CD4-positive, alpha-beta T cell treated with Interleukin-10 for 1 hour (primary cell): ENCODE measurements around the gene TAAR2.
"Not testable (repeated sequence)": the region's sequence is repeated elsewhere in the genome, so short reads cannot be mapped to it uniquely, and the experiment has no call there.

Source experiments
- DNase-seq: peaks from one replicate; pipeline ENCODE4 v3.0.0-alpha.2; 2020

TAAR2 gene, protein sequence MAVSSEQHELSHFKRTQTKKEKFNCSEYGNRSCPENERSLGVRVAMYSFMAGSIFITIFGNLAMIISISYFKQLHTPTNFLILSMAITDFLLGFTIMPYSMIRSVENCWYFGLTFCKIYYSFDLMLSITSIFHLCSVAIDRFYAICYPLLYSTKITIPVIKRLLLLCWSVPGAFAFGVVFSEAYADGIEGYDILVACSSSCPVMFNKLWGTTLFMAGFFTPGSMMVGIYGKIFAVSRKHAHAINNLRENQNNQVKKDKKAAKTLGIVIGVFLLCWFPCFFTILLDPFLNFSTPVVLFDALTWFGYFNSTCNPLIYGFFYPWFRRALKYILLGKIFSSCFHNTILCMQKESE

DNA sequence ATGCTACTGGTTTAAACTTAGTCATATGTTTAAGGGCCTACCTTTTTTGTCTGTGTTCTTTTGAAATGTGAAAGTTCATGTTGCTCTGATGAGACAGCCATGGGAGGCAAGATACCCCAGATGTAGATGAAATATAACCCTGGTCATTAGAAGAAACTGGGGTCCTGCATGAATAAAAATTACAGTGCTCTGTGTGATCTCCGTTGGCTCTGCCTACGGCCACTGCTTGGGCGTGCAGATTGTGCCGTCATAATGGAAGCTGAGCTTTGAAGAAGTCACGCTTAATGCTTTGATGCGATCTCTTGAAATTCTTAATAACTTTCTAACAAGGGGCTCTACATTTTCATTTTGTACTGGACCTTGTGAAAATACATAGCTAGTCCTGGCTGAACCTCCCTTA, at the start of gene TAAR2:
Gene TAAR2, minus strand, starts transcription at position 101 of the 400 bp plus-strand sequence. Its CDS starts 0 bp downstream, at position 101.
- DNase-seq = no peak

DNA sequence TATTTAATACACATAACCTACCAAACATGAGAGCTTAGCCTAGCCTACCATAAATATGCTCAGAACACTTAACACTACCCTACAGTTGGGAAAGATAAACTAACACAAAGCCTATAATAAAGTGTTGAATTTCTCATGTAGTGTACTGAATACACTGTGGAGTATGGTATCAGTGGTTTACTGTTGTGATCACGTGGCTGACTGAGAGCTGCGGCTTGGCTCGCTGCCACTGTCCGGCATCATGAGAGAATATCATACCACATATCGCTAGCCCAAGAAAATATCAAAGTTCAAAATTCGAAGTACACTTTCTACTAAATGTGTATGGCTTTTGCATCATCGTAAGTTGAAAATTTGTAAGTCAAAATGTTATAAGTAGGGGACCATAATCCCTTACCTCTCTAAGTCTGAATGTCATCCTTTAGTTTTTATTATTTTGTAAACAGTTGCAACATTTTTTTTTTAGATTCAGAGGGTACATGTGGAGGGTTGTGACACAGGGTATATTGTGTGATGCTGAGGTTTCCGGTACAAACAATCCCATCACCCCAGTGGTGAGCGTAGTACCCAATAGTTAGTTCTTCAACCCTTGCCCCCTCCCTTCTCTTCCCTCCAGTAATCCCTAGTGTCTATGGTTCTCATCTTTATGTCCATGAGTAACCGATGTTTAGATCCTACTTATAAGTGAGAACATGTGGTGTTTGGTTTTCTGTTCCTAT, 49.5 kb upstream of the TAAR2 start:
- DNase-seq = no peak

DNA sequence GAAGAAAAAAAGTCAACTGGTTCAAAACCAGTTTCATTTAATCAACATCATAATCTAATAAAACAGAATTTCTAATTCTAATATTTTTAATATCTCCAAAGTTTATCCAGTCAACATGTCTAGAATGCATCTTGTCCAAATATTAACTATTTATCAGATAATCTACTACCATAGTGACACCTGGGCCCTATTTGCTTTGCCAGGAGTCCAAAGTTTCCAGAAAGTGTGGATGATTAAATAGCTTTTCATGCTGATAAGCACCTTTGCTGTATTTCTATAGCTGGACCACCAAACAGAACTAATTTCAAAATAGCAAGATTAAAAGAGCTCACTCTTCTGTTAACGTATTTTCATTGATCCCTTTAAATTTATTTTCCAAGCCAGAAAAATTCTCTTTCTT, 47.2 kb upstream of the TAAR2 start:
- DNase-seq = no peak

DNA sequence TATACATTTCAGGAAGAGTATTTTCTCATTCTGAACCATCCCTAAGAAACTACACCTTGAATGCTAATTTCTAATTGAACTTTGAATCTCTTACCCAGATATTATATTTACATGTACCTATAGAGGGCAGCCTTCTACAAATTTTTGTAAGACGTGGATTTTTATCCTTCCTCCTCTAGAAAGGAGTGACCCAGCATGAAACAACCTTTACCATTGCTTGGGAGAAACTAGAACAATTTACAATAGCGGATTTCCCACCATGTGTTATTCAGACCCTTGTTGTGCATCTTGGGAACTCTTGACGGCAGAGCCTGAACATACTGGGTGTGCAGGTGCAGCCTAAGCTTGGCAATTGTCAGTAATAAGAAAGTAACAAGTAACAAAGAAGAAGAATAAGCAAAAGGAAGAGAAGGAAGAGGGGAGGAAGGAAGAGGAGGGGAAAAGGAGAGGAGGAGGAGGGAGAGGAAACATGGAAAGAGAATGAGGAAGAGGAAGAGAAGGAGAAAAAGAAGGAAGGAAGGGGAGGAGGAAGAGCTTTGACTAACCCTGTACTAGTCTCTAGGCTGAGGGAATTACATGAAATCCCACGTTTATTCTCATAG, 45.7 kb upstream of the TAAR2 start:
- peak; percentile 40 for DNase-seq

DNA sequence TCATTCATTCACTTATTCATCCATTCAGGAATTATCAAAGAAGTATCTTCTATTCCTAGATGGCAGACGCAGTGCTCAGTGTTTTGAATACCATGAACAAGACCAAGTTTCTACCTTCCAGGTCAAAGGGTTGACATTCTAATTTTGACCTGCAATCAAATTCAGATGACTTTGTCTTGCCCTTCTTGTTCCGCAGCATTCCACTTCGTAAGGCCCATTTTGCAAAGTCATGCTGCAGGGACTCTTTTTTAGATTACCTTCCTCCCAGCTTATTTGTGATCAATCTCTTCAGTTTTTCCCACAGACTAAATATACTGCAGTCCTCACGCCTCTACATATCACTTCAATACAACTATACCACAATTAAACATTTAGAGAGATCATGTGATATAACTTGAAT, 42.0 kb upstream of the TAAR2 start:
- DNase-seq = no peak

DNA sequence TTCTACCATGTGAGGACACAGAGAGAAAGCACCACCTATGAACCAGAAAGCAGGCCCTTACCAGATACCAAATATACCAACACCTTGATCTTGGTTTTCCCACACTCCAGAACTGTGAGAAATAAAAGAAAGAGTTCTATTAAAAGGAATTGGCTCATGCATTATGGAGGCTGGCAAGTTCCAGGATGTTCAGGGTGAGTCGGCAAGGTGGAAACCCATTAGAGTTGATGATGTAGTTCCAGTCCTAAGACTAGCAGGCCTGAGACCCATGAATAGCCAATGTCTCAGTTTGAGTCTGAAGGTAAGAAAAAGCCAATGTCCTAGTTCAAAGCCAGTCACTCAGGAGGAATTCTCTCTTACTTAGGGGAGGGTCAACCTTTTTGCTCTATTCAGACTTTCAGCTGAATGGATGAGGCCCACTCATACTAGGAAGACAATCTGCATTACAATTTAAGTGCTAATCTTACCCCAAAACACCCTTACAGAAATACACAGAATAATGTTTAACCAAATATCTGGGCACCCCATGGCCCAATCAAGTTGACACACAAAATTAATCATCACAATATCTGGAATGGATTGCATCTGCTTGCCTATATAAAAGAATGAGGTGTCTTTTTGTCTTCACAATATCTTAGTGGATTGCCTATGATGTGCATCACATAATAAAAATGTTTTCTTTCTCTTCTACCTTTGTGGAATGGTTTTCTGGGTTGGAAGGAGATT, 40.4 kb upstream of the TAAR2 start:
- DNase-seq = no peak

DNA sequence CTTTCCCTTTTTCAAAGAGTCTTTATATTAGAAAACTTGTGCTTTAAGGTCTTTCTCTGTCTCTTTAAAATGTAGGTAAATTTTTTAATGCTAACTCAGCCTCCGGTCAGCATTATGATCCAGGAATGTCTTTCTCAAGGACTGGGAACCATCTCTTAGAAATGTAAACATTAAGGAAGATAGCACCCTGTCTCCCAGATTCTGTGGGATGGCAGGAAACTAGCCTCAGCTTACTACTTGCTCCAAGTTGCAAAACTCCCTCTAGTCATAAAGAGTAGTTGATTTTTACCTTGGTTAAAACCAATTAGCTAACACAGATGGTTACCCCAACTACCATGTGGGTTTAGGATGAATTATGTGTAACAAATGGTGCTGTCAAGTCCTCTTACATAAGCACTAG, 39.6 kb upstream of the TAAR2 start:
- DNase-seq = no peak

DNA sequence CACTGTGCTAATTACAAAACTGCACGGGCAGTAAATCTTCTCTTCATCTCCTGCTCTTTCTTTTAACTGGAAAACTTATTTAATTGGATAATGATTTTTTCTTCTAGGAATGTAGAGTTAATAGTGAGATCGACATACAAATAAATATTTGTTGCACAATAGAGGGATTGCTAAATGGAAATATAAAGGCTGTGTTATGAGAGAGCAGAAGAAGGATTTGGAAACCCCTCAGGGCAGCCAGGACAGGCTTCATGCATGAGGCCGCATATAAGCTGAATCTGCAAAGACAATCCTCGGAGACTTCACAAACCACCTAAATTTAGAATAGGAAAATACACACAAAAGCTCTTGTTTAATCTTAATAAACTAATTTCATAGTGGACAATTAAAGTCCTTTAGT, 37.8 kb upstream of the TAAR2 start:
- DNase-seq = no peak

DNA sequence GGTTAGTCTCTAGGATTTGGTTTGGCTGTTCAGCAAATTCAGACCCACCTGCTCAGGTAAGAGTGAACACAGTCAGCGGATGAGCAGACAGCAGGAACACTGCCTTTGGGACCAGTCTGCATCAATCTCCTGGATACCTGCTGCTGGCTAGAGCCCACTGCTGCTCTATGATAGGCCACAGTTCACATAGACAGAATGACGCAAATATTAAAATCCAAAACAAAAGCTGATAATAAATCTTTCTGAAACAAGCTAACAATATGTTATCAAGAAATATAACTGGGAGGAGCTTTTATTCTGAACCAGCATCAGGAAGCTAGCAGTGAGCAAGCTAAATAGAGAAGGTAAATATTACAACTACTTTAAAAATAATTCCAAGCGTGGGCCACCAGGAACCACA, 35.0 kb upstream of the TAAR2 start, which contains the start of gene TAAR1:
Gene TAAR1, minus strand, starts transcription at position 101 of the 400 bp plus-strand sequence. CDS start 13,179 bp downstream, outside the sequence.
- DNase-seq = no peak

DNA sequence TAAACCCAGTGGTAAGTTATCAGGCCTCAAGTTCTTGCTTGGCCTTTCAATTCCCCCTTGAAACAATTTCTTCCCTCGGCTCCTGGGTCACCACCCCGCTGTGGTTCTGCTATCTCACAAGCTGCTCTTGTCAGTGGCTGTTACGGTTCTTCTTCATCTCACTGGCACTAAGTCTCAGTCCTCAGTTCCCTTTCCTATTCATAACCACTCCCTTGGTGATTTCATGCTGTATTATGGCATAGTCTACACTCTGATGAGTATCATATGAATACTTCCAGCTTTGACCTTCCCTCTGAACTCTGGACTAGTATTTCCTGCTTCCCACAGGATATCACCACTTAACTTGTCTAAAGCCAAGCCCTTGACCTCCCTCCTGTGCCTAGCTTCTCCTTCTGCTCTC, 27.0 kb upstream of the TAAR2 start:
- DNase-seq = no peak

DNA sequence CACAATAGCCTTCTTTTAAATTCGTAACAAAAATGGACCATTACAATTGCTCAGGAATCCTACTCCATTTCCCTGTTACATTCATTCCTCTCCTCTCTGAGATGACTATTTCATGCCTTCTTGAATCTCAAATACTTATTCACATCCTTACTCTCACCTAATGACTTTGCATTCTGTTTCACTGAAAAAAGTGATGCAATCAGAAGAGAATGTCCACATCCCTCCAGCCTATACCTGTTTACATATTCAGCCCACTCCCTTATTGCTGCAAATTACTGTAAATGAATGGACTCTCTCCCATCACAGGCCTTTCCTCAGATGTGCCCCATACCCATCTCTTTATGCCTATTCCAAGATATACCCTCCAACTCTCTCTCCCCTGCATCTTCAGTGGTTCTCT, 26.4 kb upstream of the TAAR2 start:
- no peak for DNase-seq

DNA sequence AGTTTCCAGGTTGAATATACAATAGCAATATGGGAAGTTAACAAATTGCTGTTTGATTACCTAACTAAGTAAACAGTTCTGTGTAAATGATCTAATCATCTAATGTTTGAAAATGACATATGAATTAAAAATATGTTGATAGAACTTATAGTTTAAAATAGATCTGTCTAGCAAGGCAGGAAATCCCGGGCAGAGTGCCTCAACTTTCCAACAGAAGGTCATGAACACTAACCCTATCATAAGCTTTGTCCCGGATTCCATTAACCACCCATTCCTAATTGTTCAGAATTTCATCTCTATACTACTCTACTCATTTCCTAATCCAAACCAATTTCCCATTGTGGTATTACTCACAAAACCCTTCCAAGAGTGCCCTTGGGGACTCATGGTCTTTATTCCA, 24.8 kb upstream of the TAAR2 start:
- DNase-seq = no peak

DNA sequence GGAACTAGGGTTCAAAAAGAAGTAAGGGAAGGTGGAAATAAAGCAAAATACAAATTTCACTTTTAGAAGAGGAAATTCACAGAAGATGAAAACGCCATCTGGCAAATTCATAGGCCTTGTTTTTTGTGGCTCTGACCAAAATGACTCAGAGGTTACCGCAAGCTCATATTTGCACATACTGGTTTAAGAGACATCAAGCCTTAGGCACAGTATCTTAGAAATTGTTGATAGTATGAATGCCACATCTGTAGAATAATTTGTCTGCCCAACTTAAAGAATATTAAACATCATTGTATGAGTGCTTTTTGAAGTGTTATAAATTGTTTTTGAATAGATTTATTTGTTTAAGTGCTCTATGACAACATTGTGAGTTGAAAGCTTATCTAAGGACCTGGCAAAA, 24.3 kb upstream of the TAAR2 start:
- peak; percentile 23 for DNase-seq

DNA sequence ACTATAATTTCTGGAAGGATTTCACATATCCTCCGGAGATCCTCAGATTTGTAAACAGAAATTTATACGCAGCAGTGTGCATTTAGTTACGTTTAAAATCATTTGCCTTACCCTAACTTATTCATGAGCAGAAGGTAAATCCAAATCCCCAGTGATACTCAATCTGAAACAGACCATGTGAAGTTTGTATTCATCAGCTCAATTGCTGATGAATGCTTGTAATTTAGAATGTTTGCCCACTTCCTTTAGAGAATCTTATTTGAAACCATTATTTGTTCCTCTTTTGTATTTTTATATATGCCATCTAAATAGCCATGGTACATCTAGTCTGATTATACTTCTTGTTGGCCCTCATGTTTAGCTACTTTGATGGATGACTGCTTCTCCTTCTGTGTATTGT, 19.5 kb upstream of the TAAR2 start:
- DNase-seq = no peak

DNA sequence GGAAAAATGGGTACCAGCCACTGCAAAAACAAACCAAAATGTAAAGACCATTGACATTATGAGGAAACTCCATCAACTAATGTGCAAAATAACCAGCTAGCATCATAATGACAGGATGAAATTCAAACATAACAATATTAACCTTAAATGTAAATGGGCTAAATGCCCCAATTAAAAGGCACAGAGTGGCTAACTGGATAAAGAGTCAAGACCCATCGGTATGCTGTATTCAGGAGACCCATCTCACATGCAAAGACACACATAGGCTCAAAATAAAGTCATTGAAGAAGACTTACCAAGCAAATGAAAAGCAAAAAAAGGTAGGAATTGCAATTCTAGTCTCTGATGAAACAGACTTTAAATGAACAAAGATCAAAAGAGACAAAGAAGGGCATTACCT, 13.1 kb upstream of the TAAR2 start:
- not testable (repeated sequence) for DNase-seq

DNA sequence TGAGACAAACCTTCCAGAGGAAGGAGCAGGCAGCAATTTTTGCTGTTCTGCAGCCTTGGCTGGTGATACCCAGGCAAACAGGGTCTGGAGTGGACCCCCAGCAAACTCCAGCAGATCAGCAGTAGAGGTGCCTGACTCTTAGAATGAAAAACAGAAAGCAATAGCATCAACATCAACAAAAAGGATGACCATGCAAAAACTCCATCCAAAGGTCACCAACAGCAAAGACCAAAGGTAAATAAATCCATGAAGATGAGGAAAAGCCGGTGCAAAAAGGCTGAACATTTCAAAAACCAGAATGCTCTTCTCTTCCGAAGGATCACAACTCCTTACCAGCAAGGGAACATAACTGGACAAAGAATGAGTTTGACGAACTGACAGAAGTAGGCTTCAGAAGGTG, 11.8 kb upstream of the TAAR2 start:
- not testable (repeated sequence) for DNase-seq

DNA sequence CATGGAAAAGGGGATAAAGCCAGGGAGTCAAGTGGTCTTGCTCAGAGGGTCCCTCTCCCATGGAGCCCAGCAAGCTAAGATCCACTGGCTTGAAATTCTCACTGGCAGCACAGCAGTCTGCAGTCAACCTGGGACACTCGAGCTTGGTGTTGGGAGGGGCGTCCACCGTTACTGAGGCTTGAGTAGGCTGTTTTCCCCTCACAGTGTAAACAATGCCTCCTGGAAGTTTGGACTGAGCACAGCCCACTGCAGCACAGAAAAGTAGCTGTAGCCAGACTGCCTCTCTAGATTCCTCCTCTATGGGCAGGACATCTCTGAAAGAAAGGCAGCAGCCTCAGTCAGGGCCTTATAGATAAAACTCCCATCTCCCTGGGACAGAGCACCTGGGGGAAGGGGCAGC, 11.2 kb upstream of the TAAR2 start:
- DNase-seq = not testable (repeated sequence)

DNA sequence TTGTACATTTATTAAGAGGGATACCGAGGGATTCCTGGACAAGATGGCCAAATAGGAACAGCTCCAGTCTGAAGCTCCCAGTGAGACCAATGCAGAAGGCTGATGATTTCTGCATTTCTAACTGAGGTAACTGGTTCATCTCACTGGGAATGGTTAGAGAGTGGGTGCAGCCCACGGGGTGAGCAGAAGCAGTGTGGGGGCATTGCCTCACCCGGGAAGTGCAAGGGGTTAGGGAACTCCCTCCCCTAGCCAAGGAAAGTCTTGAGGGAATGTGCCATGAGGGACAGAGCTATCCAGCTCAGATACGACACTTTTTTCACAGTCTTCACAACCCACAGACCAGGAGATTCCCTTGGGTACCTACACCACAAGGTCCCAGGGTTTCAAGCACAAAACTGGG, 10.7 kb upstream of the TAAR2 start:
- no peak for DNase-seq

DNA sequence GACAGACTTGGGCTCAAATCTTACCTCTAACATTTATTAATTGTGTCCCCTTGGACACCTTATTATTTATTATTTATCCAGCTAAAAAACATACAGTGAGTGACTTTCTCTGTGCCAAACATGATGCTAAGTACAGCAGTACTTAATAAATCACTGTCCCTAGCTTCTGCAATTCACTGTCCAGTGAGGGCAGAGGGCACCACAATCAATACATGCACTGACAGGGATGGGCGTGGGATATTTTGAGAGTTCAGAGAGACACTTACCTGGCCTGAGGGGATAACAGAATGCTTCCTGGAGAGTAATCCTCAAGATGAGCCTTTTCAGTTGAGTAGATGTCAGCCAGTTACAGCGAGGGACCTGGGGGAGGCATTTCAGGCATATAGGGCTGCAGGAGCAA, 9.3 kb upstream of the TAAR2 start:
- DNase-seq = no peak

DNA sequence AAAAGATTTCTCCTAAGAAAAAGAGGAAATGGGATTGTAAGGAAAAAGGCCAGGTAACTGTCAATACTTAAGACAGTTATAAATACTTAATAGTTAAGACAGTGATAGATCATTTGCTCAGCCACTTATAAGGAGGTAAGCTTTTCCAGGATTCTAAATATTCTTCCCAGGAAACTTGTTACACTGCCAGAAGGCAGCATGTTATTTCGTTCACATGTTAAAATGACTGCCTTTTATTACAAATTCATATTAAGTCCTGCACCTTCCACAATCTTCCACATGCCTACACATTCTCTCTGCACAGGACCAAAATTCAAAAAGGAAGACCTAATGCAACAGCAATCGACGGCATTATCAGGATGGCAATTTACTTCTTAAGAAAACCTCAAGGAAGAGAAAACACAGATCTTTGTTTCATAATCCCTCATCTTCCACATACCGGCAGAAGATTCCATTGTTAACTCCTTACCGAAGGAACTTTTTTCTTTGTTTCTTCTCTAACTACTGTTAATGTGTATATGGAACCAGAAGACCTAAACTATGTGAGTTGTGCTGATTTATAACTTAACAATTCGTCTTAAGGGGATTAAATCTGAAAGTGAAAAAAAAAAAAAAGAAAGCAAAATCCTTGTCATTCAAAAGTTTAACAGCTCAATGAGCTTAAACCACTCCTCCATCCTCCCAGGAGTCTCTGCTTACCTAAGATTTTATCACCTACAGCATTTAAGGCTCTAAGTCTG, 799 bp downstream of the TAAR2 start:
- DNase-seq = no peak

DNA sequence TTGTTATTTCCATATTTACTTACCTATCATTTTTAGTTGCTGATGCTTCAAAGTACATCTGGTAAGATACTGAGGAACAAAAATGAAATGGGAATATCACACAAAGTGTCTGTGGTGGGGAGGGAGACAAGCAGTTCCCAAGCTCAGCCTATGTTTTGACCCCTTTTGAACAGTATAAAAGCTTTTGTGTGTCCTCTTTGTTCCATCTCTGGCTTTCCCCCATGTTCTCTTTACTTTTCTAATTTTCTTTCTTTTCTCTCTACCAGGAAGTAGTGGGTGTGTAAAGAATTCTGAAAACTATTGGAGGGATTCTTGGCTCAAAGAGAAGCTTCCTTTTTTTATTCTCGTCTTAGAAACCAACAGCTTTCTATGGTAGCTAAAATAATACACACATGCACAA, 7.4 kb downstream of the TAAR2 start:
- DNase-seq = no peak

DNA sequence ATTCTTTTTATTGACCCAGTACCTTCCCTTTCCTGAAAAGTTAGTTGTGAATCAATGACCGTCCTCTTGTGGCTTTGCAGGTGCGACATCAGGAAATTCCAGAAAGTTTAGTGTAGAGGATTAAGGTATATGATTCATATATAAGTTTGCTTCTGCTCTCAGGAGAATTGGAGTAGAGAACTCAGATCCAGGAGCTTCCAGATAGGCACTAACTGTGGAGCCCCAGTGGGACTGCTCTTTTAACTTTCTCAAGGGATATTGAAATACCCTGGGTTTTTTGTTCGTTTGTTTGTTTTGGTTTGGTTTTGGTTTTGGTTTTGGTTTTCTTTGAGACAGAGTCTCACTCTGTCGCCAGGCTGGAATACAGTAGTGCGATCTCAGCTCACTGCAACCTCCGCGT, 9.5 kb downstream of the TAAR2 start:
- peak; percentile 18 for DNase-seq
